ENCODE data around the gene CCDC61.
A peak's percentile ranks its signal among the peaks of the same experiment; 100 is the strongest.

The CCDC61 gene

GRCh38 chr19:45972947-45973540, 22.2 kb upstream of the CCDC61 start:
- in situ Hi-C loops (cut with MboI; ENCODE audit: low pct_unique_long_range_greater_than_20kb, low sequenced_read_pairs) = no loop called here

GRCh38 chr19:45973553-45974338, 21.5 kb upstream of the CCDC61 start, which contains the start of gene NOVA2:
Gene NOVA2 (minus strand): TSS chr19:45973865. CDS start chr19:45973351, 514 bp downstream.
- in situ Hi-C loops (cut with MboI; ENCODE audit: low pct_unique_long_range_greater_than_20kb, low sequenced_read_pairs) = no loop called here
- peak; percentile 69 for DNase-seq

More at GRCh38 chr19:45972947-45973540, 22.2 kb upstream of the CCDC61 start:
- no peak for DNase-seq

- in situ Hi-C loops (cut with MboI; ENCODE audit: low pct_unique_long_range_greater_than_20kb, low sequenced_read_pairs) = no loop called here
- no peak for DNase-seq
Observed at GRCh38 chr19:45975306-45976070, 19.8 kb upstream of the CCDC61 start.

GRCh38 chr19:45976178-45976577, 19.1 kb upstream of the CCDC61 start:
- peak; percentile 32 for DNase-seq
- in situ Hi-C loops (cut with MboI; ENCODE audit: low pct_unique_long_range_greater_than_20kb, low sequenced_read_pairs) = no loop called here

- in situ Hi-C loops (cut with MboI; ENCODE audit: low pct_unique_long_range_greater_than_20kb, low sequenced_read_pairs) = no loop called here
- DNase-seq = no peak
Observed at GRCh38 chr19:45978156-45978555, 17.1 kb upstream of the CCDC61 start.

GRCh38 chr19:45981350-45981749, 13.9 kb upstream of the CCDC61 start:
- in situ Hi-C loops (cut with MboI; ENCODE audit: low pct_unique_long_range_greater_than_20kb, low sequenced_read_pairs) = no loop called here
- DNase-seq = no peak

GRCh38 chr19:45985321-45985720, 9.9 kb upstream of the CCDC61 start:
- DNase-seq = no peak
- in situ Hi-C loops (cut with MboI; ENCODE audit: low pct_unique_long_range_greater_than_20kb, low sequenced_read_pairs) = no loop called here

GRCh38 chr19:45990113-45990728, 5.0 kb upstream of the CCDC61 start:
- in situ Hi-C loops (cut with MboI; ENCODE audit: low pct_unique_long_range_greater_than_20kb, low sequenced_read_pairs) = no loop called here
- DNase-seq = no peak

- no peak for DNase-seq
- in situ Hi-C loops (cut with MboI; ENCODE audit: low pct_unique_long_range_greater_than_20kb, low sequenced_read_pairs) = no loop called here
Observed at GRCh38 chr19:45994456-45994997, 740 bp upstream of the CCDC61 start.

- DNase-seq = no peak
- in situ Hi-C loops (cut with MboI; ENCODE audit: low pct_unique_long_range_greater_than_20kb, low sequenced_read_pairs) = no loop called here
Observed at GRCh38 chr19:45995715-45996385, 583 bp downstream of the CCDC61 start.

- in situ Hi-C loops (cut with MboI; ENCODE audit: low pct_unique_long_range_greater_than_20kb, low sequenced_read_pairs) = no loop called here
- DNase-seq = no peak
Observed at GRCh38 chr19:45996933-45997332, 1.7 kb downstream of the CCDC61 start.

GRCh38 chr19:45998834-45999233, 3.6 kb downstream of the CCDC61 start:
- in situ Hi-C loops (cut with MboI; ENCODE audit: low pct_unique_long_range_greater_than_20kb, low sequenced_read_pairs) = no loop called here
- DNase-seq = no peak

- DNase-seq = no peak
- in situ Hi-C loops (cut with MboI; ENCODE audit: low pct_unique_long_range_greater_than_20kb, low sequenced_read_pairs) = no loop called here
Observed at GRCh38 chr19:45999653-46000121, 4.4 kb downstream of the CCDC61 start.

- DNase-seq = no peak
- in situ Hi-C loops (cut with MboI; ENCODE audit: low pct_unique_long_range_greater_than_20kb, low sequenced_read_pairs) = no loop called here
Observed at GRCh38 chr19:46000491-46001246, 5.4 kb downstream of the CCDC61 start.

- DNase-seq = no peak
- in situ Hi-C loops (cut with MboI; ENCODE audit: low pct_unique_long_range_greater_than_20kb, low sequenced_read_pairs) = no loop called here
Observed at GRCh38 chr19:46002678-46003275, 7.5 kb downstream of the CCDC61 start.

- in situ Hi-C loops (cut with MboI; ENCODE audit: low pct_unique_long_range_greater_than_20kb, low sequenced_read_pairs) = no loop called here
Observed at GRCh38 chr19:46006411-46006810, 11.1 kb downstream of the CCDC61 start.

More at GRCh38 chr19:46006411-46006810, 11.1 kb downstream of the CCDC61 start:
- no peak for DNase-seq

Measured in KBM-7 (cell line).